Gastroesophageal sphincter (tissue), 4 donors: Measurements from ENCODE around the gene TMEM30B. TPM values are rescaled to one million over a fixed set of nuclear protein-coding genes. Genes with fewer than 3 reads are reported as not detected.
A peak's percentile ranks its signal among the peaks of the same experiment; 100 is the strongest.

Experiments
- ATAC-seq: fragments of 150-250 bp; one replicate; pipeline ENCODE4 v1.9.1; 2016; ENCODE audit warnings: mild to moderate bottlenecking, moderate library complexity
- H3K27ac ChIP-seq, 4 donors: fragments of 200-600 bp; sonication (generic) in 3 of 4; 1 replicate in 3 of 4; 2 replicates in 1 of 4; pipeline ENCODE4 v1.5.1; 2016 to 2019
- H3K27me3 ChIP-seq: fragments of 200-600 bp; sonication (generic); one replicate; pipeline ENCODE4 v1.5.1; 2019
- H3K36me3 ChIP-seq, 2 donors: fragments of 200-600 bp; sonication (generic); one replicate each; pipeline ENCODE4 v1.5.1; 2019; ENCODE audit warnings: control low read depth in 1 of 2
- H3K4me1 ChIP-seq, 3 donors: fragments of 200-600 bp; sonication (generic); 1 replicate in 2 of 3; 2 replicates in 1 of 3; pipeline ENCODE4 v1.5.1; 2016 to 2019; ENCODE audit warnings: control low read depth in 2 of 3
- H3K4me3 ChIP-seq, 2 donors: fragments of 200-600 bp; sonication (generic); one replicate each; pipeline ENCODE4 v1.5.1; 2019; ENCODE audit warnings: mild to moderate bottlenecking in 1 of 2, moderate library complexity in 1 of 2
- H3K9me3 ChIP-seq, 3 donors: fragments of 200-600 bp; sonication (generic); one replicate each; pipeline ENCODE4 v1.5.1; 2017 to 2019; ENCODE audit warnings: control low read depth in 2 of 3
- EP300 ChIP-seq: sonication (generic); formaldehyde crosslinking; IDR thresholded peaks from one replicate; pipeline ENCODE4 v1.6.1; 2017; ENCODE audit warnings: antibody characterized with exemption, mild to moderate bottlenecking
- POLR2A ChIP-seq, 2 donors: fragments of 450-650 bp; IDR thresholded peaks; one replicate each; pipeline ENCODE4 v1.6.1; 2017; ENCODE audit warnings: antibody characterized with exemption in 2 of 2, mild to moderate bottlenecking in 2 of 2, moderate library complexity in 1 of 2
- POLR2AphosphoS5 ChIP-seq: sonication (generic); formaldehyde crosslinking; IDR thresholded peaks from one replicate; pipeline ENCODE4 v1.6.1; 2017; ENCODE audit warnings: antibody characterized with exemption
- WGBS, 2 donors: methylation state at CpG; one replicate each; pipeline ENCODE4 v1.1.5; 2018; ENCODE audit warnings: low coverage in 1 of 2; 5-methylcytosine and 5-hydroxymethylcytosine counted together
- total RNA-seq, 4 donors: library from RNA; depleted of rRNA; stranded (reverse); fragments of >200 nt; gene quantifications; one replicate each; pipeline ENCODE4 v1.1.0, GENCODE V29; 2016
- TF ChIP-seq, protein P1 (sequence below), 4 experiments: fragments of 200-600 bp in 2 of 4; fragments of 450-650 bp in 2 of 4; sonication (generic) in 1 of 4; IDR thresholded peaks; one replicate each; pipeline ENCODE4 v1.5.1; 2017 to 2019; ENCODE audit warnings: antibody characterized with exemption in 4 of 4, mild to moderate bottlenecking in 2 of 4, moderate library complexity in 2 of 4

TMEM30B gene
- total RNA-seq, result 1 to 10 TPM; 1.6 to 4.8 (median 2.6) TPM

GRCh38 chr14:61281186-61281947 lies at the start of gene TMEM30B:
TSS of gene TMEM30B (minus strand) at chr14:61281338. CDS start at chr14:61281147, 191 bp downstream.
- no peaks in the 10 kb centered on the region for H3K36me3 ChIP-seq
- 64 to 80% methylated on average over 8 to 11 of the region's 43 CpGs for WGBS, 2 donors
- TF ChIP-seq EP300 (no peak), POLR2AphosphoS5 (no peak), POLR2A (IDR thresholded peaks at IDR 0.05) (no peak)
- TF ChIP-seq, protein P1, sequence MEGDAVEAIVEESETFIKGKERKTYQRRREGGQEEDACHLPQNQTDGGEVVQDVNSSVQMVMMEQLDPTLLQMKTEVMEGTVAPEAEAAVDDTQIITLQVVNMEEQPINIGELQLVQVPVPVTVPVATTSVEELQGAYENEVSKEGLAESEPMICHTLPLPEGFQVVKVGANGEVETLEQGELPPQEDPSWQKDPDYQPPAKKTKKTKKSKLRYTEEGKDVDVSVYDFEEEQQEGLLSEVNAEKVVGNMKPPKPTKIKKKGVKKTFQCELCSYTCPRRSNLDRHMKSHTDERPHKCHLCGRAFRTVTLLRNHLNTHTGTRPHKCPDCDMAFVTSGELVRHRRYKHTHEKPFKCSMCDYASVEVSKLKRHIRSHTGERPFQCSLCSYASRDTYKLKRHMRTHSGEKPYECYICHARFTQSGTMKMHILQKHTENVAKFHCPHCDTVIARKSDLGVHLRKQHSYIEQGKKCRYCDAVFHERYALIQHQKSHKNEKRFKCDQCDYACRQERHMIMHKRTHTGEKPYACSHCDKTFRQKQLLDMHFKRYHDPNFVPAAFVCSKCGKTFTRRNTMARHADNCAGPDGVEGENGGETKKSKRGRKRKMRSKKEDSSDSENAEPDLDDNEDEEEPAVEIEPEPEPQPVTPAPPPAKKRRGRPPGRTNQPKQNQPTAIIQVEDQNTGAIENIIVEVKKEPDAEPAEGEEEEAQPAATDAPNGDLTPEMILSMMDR (IDR thresholded peaks at IDR 0.05), result no peak
- H3K9me3 ChIP-seq, result no peaks in the 10 kb centered on the region
- H3K27me3 ChIP-seq, result peaks cover 49% of the 10 kb centered on the region
- peak within 1 kb of the TSS in 3 of 4 donors; percentile 75 to 83 (median 80) for H3K27ac ChIP-seq
- H3K4me3 ChIP-seq, result peak within 1 kb of the TSS; percentile 11 to 61
- peak; percentile 2 for ATAC-seq
- H3K4me1 ChIP-seq, result peaks cover 0 to 28% (median 0%) of the 10 kb centered on the region in 3 donors

DNA sequence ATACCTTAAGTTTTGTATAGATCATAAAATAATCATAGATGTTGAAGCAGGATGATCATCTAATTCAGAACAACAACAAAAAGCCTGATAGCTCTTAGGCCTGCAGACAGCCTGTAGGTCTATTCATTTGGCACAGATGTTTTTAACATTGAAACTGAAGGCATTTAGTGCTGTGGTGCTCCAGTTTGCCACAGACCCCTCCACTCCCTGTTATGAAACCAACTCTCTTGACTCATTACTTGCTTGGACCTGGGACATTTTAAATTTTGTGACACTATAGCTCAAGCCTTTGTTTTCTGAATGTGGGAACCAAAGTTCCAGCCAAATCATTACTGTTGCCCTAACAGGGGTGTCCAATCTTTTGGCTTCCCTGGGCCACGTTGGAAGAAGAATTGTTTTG lies 49.4 kb upstream of the TMEM30B start:
- H3K9me3 ChIP-seq, result peaks cover 0 to 7% (median 0%) of the 10 kb centered on the region in 3 donors
- WGBS, 2 donors, result 71 to 80% methylated on average over 1 of the region's 1 CpG
- no peaks in the 10 kb centered on the region for H3K4me1 ChIP-seq
- H3K4me3 ChIP-seq, result no peak overlapping the region
- ATAC-seq, result no peak
- TF ChIP-seq EP300, result no peak
- H3K36me3 ChIP-seq, result no peaks in the 10 kb centered on the region
- peak overlapping the region in 1 of 4 donors; percentile 25 for H3K27ac ChIP-seq
- H3K27me3 ChIP-seq, result no peaks in the 10 kb centered on the region

GRCh38 chr14:61329478-61330051 lies 48.4 kb upstream of the TMEM30B start:
- Histone ChIP-seq H3K4me3 (no peak overlapping the region), H3K9me3 (peaks cover 0 to 7% (median 0%) of the 10 kb centered on the region in 3 donors), H3K4me1 (no peaks in the 10 kb centered on the region), H3K36me3 (no peaks in the 10 kb centered on the region), H3K27me3 (no peaks in the 10 kb centered on the region), H3K27ac (peak overlapping the region in 3 of 4 donors; percentile 7 to 25 (median 10))
- TF ChIP-seq POLR2A (IDR thresholded peaks at IDR 0.05), result no peak
- TF ChIP-seq, protein P1 (IDR thresholded peaks at IDR 0.05), result no peak
- no peak for TF ChIP-seq POLR2AphosphoS5
- no peak for TF ChIP-seq EP300
- no peak for ATAC-seq
- WGBS, 2 donors, result 93 to 95% methylated on average over 3 to 5 of the region's 8 CpGs

DNA sequence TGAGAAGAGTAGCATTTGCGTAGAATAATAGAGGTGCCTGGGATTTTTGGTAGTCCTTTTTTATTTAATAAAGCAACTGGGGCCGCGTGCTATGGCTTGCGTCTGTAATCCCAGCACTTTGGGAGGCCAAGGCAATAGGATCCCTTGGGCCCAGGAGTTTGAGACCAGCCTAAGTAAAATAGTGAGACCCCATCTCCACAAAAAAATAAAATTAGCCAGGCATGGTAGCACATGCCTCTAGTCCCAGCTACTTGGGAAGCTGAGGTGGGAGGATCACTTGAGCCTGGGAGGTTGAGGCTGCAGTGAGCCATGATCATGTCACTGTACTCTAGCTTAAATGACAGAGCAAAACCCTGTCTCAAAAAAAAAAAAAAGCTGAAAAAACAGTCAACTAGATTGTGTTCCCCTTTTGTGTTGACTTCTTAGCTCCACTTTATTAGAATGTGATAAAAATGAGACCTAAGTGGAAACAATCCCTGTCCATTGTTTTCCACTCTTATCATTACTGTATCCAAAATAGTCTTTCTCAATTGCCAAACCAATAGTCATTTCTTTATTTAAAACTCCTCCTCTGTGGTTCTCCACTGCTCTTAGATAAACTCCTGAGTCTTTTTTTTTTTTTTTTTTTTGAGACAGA lies 47.6 kb upstream of the TMEM30B start:
- ATAC-seq, result no peak
- WGBS, 2 donors, result 92 to 100% methylated on average over 1 to 4 of the region's 4 CpGs
- no peak overlapping the region for H3K4me3 ChIP-seq

DNA sequence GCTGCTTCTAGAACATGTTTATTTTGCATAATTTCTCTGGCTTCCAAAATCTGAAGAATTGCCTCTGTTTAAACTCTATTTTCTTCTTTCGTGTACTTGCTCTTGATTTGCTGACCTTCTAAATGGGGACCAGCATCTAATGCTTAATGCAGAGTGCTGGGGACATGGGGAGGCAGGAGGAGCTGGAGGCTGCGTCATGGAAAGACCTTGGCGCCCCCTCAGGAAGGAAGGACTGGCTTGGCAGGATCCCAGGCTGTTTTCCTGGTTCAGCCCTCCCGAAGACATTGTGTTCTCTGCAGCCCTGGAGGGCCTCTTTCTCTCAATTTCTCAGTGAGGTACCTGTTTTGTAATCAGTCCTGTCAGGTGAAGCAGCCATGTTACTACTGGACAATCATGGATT lies 45.7 kb upstream of the TMEM30B start:
- no peak overlapping the region for H3K4me3 ChIP-seq
- TF ChIP-seq POLR2A (IDR thresholded peaks at IDR 0.05) (no peak), POLR2AphosphoS5 (peak; percentile 55), EP300 (no peak)
- peak overlapping the region in 3 of 4 donors; percentile 57 to 70 (median 59) for H3K27ac ChIP-seq

More for the DNA sequence above, 47.6 kb upstream of the TMEM30B start:
- no peaks in the 10 kb centered on the region for H3K36me3 ChIP-seq
- H3K27me3 ChIP-seq, result no peaks in the 10 kb centered on the region
- TF ChIP-seq POLR2A (IDR thresholded peaks at IDR 0.05) (no peak), POLR2AphosphoS5 (no peak), EP300 (no peak)
- TF ChIP-seq, protein P1 (IDR thresholded peaks at IDR 0.05), result no peak
- peak overlapping the region in 1 of 4 donors; percentile 15 for H3K27ac ChIP-seq
- peaks cover 0 to 7% (median 0%) of the 10 kb centered on the region in 3 donors for H3K9me3 ChIP-seq
- H3K4me1 ChIP-seq, result no peaks in the 10 kb centered on the region

More for the DNA sequence above, 45.7 kb upstream of the TMEM30B start:
- 11 to 39% methylated on average over 2 to 4 of the region's 4 CpGs for WGBS, 2 donors
- Histone ChIP-seq H3K27me3 (peaks cover 15% of the 10 kb centered on the region), H3K4me1 (peaks cover 0 to 8% (median 0%) of the 10 kb centered on the region in 3 donors), H3K9me3 (peaks cover 0 to 7% (median 0%) of the 10 kb centered on the region in 3 donors), H3K36me3 (no peaks in the 10 kb centered on the region)
- peak; percentile 90 for ATAC-seq
